RWPE2 (cell line): ENCODE measurements around the gene SPTA1.

Experiments
- ATAC-seq: fragments of 200-7000 bp; cut with Tn5 transposase; 3 replicates; pipeline ENCODE4 v1.9.1; 2021; ENCODE audit warnings: low read depth
- DNase-seq: peaks from one replicate; pipeline ENCODE4 v3.0.0-alpha.2; 2020; ENCODE audit warnings: low spot score
- H3K27ac ChIP-seq: fragments of 450-650 bp; 2 replicates; pipeline ENCODE4 v1.5.1; 2017; ENCODE audit warnings: mild to moderate bottlenecking; ENCODE audit not compliant: poor library complexity, severe bottlenecking
- H3K27me3 ChIP-seq: fragments of 250-450 bp; sonication (Bioruptor Pico); 2 replicates; pipeline ENCODE4 v1.5.1; 2021; ENCODE audit warnings: mild to moderate bottlenecking, moderate library complexity; ENCODE audit not compliant: insufficient read depth, poor library complexity, severe bottlenecking
- H3K36me3 ChIP-seq: fragments of 250-450 bp; sonication (Bioruptor Pico); 2 replicates; pipeline ENCODE4 v1.5.1; 2020; ENCODE audit warnings: low read depth, mild to moderate bottlenecking, moderate library complexity
- H3K4me1 ChIP-seq: fragments of 250-450 bp; sonication (Bioruptor Pico); 2 replicates; pipeline ENCODE4 v1.5.1; 2021; ENCODE audit warnings: mild to moderate bottlenecking, moderate library complexity; ENCODE audit not compliant: insufficient read depth, poor library complexity, severe bottlenecking
- H3K4me3 ChIP-seq: fragments of 250-450 bp; sonication (Bioruptor Pico); 2 replicates; pipeline ENCODE4 v1.5.1; 2021; ENCODE audit warnings: mild to moderate bottlenecking, moderate library complexity; ENCODE audit not compliant: severe bottlenecking
- H3K9me3 ChIP-seq: fragments of 250-450 bp; sonication (Bioruptor Pico); 2 replicates; pipeline ENCODE4 v1.5.1; 2021; ENCODE audit warnings: mild to moderate bottlenecking, moderate library complexity; ENCODE audit not compliant: severe bottlenecking
- CTCF ChIP-seq: fragments of 450-650 bp; IDR thresholded peaks from one replicate; pipeline ENCODE4 v1.5.1; 2017; ENCODE audit warnings: mild to moderate bottlenecking, moderate library complexity; ENCODE audit not compliant: poor library complexity, severe bottlenecking

Gene SPTA1

GRCh38 chr1:158604968-158605367 lies 81.5 kb downstream of the SPTA1 start, which contains the start of gene OR10Z1:
TSS of gene OR10Z1 (plus strand) at chr1:158605268. CDS start at chr1:158606439, 1,171 bp downstream.
- no peak for TF ChIP-seq CTCF
- H3K4me3 ChIP-seq: no peak within 1 kb of the TSS
- no peaks in the 10 kb centered on the region for H3K9me3 ChIP-seq
- no peaks in the 10 kb centered on the region for H3K27me3 ChIP-seq
- ATAC-seq (no peak), DNase-seq (no peak)
- H3K36me3 ChIP-seq: no peaks in the 10 kb centered on the region
- no peak within 1 kb of the TSS for H3K27ac ChIP-seq
- no peaks in the 10 kb centered on the region for H3K4me1 ChIP-seq

- Histone ChIP-seq H3K4me1 (no peaks in the 10 kb centered on the region), H3K27me3 (no peaks in the 10 kb centered on the region), H3K9me3 (no peaks in the 10 kb centered on the region), H3K27ac (no peak overlapping the region), H3K4me3 (no peak overlapping the region), H3K36me3 (no peaks in the 10 kb centered on the region)
- no peak for TF ChIP-seq CTCF
- DNase-seq (no peak), ATAC-seq (no peak)
These were observed 85.8 kb downstream of the SPTA1 start for GRCh38 chr1:158600735-158601134.

GRCh38 chr1:158586942-158587341 lies 99.6 kb downstream of the SPTA1 start:
- TF ChIP-seq CTCF: no peak
- Histone ChIP-seq H3K27ac (no peak overlapping the region), H3K4me3 (no peak overlapping the region)

GRCh38 chr1:158583962-158584361 lies 102.6 kb downstream of the SPTA1 start:
- Histone ChIP-seq H3K27me3 (no peaks in the 10 kb centered on the region), H3K9me3 (peaks cover 2% of the 10 kb centered on the region), H3K36me3 (no peaks in the 10 kb centered on the region), H3K27ac (no peak overlapping the region), H3K4me3 (no peak overlapping the region), H3K4me1 (no peaks in the 10 kb centered on the region)
- no peak for TF ChIP-seq CTCF
- DNase-seq (no peak), ATAC-seq (no peak)

More at GRCh38 chr1:158586942-158587341, 99.6 kb downstream of the SPTA1 start:
- Histone ChIP-seq H3K9me3 (peaks cover 2% of the 10 kb centered on the region), H3K27me3 (no peaks in the 10 kb centered on the region), H3K36me3 (no peaks in the 10 kb centered on the region), H3K4me1 (no peaks in the 10 kb centered on the region)
- no peak for ATAC-seq
- DNase-seq: no peak

GRCh38 chr1:158579733-158580132 lies 106.8 kb downstream of the SPTA1 start, which contains the start of gene OR10X1:
TSS of gene OR10X1 (minus strand) at chr1:158579899. CDS start at chr1:158579899, 0 bp downstream.
- Histone ChIP-seq H3K27me3 (no peaks in the 10 kb centered on the region), H3K4me1 (no peaks in the 10 kb centered on the region), H3K9me3 (no peaks in the 10 kb centered on the region), H3K36me3 (no peaks in the 10 kb centered on the region), H3K4me3 (no peak within 1 kb of the TSS), H3K27ac (no peak within 1 kb of the TSS)
- ATAC-seq: no peak
- no peak for TF ChIP-seq CTCF
- DNase-seq: no peak
